Spleen (tissue), 11 donors: Measurements from ENCODE around the gene LDLRAD4. TPM values are rescaled to one million over a fixed set of nuclear protein-coding genes. Genes with fewer than 3 reads are reported as not detected.

Experiments
- DNase-seq: peaks from one replicate; pipeline ENCODE4 v3.0.0-alpha.2; 2020
- H3K27ac ChIP-seq, 8 donors: fragments of 200-600 bp; sonication (generic) in 7 of 8; 1 replicate in 4 of 8; 2 replicates in 4 of 8; pipeline versions ENCODE4 v1.5.0 to v1.8.0; 2016 to 2021; ENCODE audit warnings: inconsistent platforms in 4 of 8, mild to moderate bottlenecking in 4 of 8, moderate library complexity in 1 of 8
- H3K27me3 ChIP-seq, 7 donors: fragments of 200-600 bp; sonication (generic) in 6 of 7; replicated peaks in 1 of 7; 1 replicate in 4 of 7; 2 replicates in 3 of 7; pipeline versions ENCODE4 v1.5.0 to v1.8.0; 2016 to 2021; ENCODE audit warnings: inconsistent platforms in 3 of 7, mild to moderate bottlenecking in 1 of 7
- H3K36me3 ChIP-seq, 6 donors: fragments of 200-600 bp; sonication (generic) in 5 of 6; 1 replicate in 4 of 6; 2 replicates in 2 of 6; pipeline versions ENCODE4 v1.5.0 to v1.8.0; 2016 to 2021; ENCODE audit warnings: inconsistent platforms in 2 of 6
- H3K4me1 ChIP-seq, 6 donors: fragments of 200-600 bp; sonication (generic) in 5 of 6; 1 replicate in 3 of 6; 2 replicates in 3 of 6; pipeline versions ENCODE4 v1.5.0 to v1.8.0; 2016 to 2021; ENCODE audit warnings: inconsistent platforms in 3 of 6
- H3K4me3 ChIP-seq, 8 donors: fragments of 200-600 bp; sonication (generic) in 7 of 8; 1 replicate in 4 of 8; 2 replicates in 4 of 8; pipeline versions ENCODE4 v1.5.0 to v1.8.0; 2016 to 2021; ENCODE audit warnings: inconsistent platforms in 4 of 8, mild to moderate bottlenecking in 4 of 8, moderate library complexity in 2 of 8
- H3K9me3 ChIP-seq, 8 donors: fragments of 200-600 bp; sonication (generic) in 7 of 8; 1 replicate in 4 of 8; 2 replicates in 4 of 8; pipeline versions ENCODE4 v1.5.0 to v1.8.0; 2016 to 2021; ENCODE audit warnings: inconsistent platforms in 4 of 8
- POLR2A ChIP-seq, 3 donors: fragments of 450-650 bp; IDR thresholded peaks; one replicate each; pipeline ENCODE4 v1.5.1; 2017; ENCODE audit warnings: antibody characterized with exemption in 3 of 3, mild to moderate bottlenecking in 1 of 3
- POLR2AphosphoS5 ChIP-seq, 3 donors: sonication (generic); formaldehyde crosslinking; IDR thresholded peaks; one replicate each; pipeline ENCODE4 v1.5.1; 2017; ENCODE audit warnings: antibody characterized with exemption in 3 of 3
- WGBS, 5 donors: extraction: QIAGEN DNeasy Blood & Tissue Kit in 3 of 5; methylation state at CpG; one replicate each; pipeline versions ENCODE4 v1.1.5 to v1.1.7; 2013 to 2018; 5-methylcytosine and 5-hydroxymethylcytosine counted together
- intact Hi-C: fragments of 100-400 bp; cut with DNase I; formaldehyde crosslinking; loops from one replicate; pipeline ENCODE4 v1.15.0; 2023; ENCODE audit warnings: low total_unique reads
- polyA plus RNA-seq, 3 donors: library from polyadenylated mRNA; stranded (reverse); fragments of 200-250 nt; gene quantifications; one replicate each; pipeline ENCODE4 v1.2.1, GENCODE V29; 2013
- total RNA-seq, 7 donors: library from RNA; depleted of rRNA in 3 of 7; stranded (reverse); fragments of >200 nt in 3 of 7; fragmentation: NEBNext Ultra II Directional in 4 of 7; extraction: Animal tissue kit (Norgen Biotek cat#: 25700) in 4 of 7; gene quantifications; one replicate each; pipeline versions ENCODE4 v1.1.0 to v1.2.1, GENCODE V29; 2016 to 2021
- TF ChIP-seq, protein P1 (sequence below), 11 experiments: fragments of 200-600 bp in 7 of 11; fragments of 450-650 bp in 4 of 11; sonication (generic) in 4 of 11; IDR thresholded peaks in 8 of 11; conservative IDR thresholded peaks in 3 of 11; 1 replicate in 7 of 11; 2 replicates in 4 of 11; pipeline versions ENCODE4 v1.4.0 to v1.8.0; 2016 to 2021; ENCODE audit warnings: antibody characterized with exemption in 11 of 11, inconsistent platforms in 4 of 11, mild to moderate bottlenecking in 1 of 11
- donor health status: healthy with polysubstance abuse.
- donor health status: DM: no; HTN: no; CAD: no; lungs with moderate emphysema.
- donor health status: DM: no; HTN: no; CAD: no.
- donor health status: Bipolar disorder and iron deficiency.
- donor health status: healthy.
- donor health status: DM: no; HTN: no; CAD: no.
- donor health status: DM: yes; HTN: yes; CAD: no.

LDLRAD4 gene
- total and polyA plus RNA-seq, 10 donors: 4.5 to 80.8 (median 46.4) TPM

DNA sequence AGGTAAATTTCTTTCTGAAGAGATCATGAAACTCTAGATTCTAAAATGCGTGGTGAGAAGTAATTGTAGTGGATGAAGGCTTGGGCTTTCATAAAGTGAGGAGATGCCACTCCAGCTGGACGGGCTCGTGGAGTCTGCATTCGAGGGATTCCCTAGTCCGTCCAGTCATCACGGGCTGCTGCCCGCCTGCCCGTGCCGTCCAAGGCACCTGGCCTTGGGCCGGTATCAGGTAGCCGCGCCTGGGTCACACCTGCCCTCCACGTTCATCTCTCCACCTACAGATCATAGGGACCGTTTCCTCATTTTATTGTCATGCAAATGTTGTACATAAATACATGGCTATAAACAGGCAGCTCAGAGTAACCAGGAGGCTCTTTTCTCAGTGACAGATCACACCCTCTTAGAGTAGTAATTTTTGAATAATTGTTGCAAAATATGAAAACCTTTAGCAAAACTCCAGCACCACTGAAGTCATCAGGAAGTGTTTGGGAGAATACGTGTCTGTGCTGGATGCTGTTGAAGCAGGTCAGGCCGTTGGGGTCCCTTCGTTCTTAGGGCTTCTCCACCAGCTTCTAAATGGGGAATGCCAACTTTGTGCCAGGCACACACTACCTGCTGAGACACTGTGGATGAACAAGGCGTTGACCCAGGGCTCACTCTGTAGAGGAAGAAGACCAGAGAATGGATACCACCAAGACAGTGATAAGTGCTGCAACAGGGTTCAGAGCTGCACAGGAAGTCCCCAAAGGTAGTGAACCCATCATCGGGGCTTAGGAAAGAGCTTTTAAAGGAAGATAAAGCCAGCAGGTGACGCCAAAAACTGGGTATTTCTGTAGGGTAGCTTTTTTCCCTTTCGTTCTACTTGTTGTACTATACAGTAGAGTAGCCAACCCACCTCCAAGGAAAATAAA lies 395.3 kb downstream of the LDLRAD4 start:
- intact Hi-C loops: no loop called here
- WGBS, 5 donors: 50 to 74% (median 64%) methylated on average over 21 of the region's 21 CpGs
- Histone ChIP-seq H3K27me3 (peaks cover 0 to 11% (median 0%) of the 10 kb centered on the region in 7 donors), H3K27ac (peak overlapping the region in 5 of 8 donors; percentile 44 to 77 (median 62)), H3K36me3 (no peaks in the 10 kb centered on the region), H3K9me3 (no peaks in the 10 kb centered on the region), H3K4me3 (peak overlapping the region in 1 of 8 donors; percentile 4), H3K4me1 (peaks cover 30 to 86% (median 77%) of the 10 kb centered on the region in 6 donors)
- TF ChIP-seq POLR2A (IDR thresholded peaks at IDR 0.05) (no peak), POLR2AphosphoS5 (IDR thresholded peaks at IDR 0.05) (peak in 2 of 3 donors; percentile 39)
- peak; percentile 79 for DNase-seq

DNA sequence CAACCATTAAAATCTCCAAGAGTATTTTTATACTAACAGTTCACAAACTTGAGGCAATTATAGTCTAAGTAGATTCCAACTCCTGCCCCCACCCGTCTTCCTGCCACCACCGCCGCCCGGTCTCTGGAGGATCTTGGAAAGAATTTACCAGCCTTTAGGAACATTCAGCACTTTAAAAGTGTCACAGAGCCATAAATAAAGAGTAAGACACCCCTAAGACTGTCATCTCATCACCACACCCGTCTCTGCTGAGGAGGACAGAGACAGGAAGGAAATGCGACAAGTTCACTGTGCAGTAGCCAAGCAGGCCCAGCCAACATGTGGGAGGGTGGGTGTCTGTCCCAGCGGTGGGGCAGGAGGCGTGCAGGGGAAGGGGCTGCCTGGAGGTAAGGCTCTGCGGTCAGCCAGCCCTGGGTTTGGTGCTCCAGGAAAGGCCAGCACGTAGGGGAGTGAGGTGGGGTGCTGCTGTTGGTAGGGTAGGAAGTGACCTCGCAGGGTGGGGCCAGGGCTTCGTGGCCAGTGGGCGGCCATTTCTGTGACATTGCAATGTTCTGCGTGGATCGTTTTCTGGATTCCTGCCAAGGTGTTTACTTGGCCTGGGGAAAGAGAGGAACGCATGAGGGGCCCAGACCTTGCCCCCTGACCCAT lies 396.2 kb downstream of the LDLRAD4 start:
- DNase-seq: peak; percentile 78
- no peaks in the 10 kb centered on the region for H3K36me3 ChIP-seq
- no peaks in the 10 kb centered on the region for H3K9me3 ChIP-seq
- TF ChIP-seq, protein P1, sequence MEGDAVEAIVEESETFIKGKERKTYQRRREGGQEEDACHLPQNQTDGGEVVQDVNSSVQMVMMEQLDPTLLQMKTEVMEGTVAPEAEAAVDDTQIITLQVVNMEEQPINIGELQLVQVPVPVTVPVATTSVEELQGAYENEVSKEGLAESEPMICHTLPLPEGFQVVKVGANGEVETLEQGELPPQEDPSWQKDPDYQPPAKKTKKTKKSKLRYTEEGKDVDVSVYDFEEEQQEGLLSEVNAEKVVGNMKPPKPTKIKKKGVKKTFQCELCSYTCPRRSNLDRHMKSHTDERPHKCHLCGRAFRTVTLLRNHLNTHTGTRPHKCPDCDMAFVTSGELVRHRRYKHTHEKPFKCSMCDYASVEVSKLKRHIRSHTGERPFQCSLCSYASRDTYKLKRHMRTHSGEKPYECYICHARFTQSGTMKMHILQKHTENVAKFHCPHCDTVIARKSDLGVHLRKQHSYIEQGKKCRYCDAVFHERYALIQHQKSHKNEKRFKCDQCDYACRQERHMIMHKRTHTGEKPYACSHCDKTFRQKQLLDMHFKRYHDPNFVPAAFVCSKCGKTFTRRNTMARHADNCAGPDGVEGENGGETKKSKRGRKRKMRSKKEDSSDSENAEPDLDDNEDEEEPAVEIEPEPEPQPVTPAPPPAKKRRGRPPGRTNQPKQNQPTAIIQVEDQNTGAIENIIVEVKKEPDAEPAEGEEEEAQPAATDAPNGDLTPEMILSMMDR (IDR thresholded peaks at IDR 0.05 in 8 of 11, conservative IDR thresholded peaks at IDR 0.05 in 3 of 11): no peak
- TF ChIP-seq POLR2AphosphoS5 (IDR thresholded peaks at IDR 0.05): peak; percentile 34 to 65 (median 44)
- H3K27ac ChIP-seq: peak overlapping the region in 5 of 8 donors; percentile 44 to 77 (median 62)
- peaks cover 0 to 11% (median 0%) of the 10 kb centered on the region in 7 donors for H3K27me3 ChIP-seq
- peaks cover 30 to 86% (median 71%) of the 10 kb centered on the region in 6 donors for H3K4me1 ChIP-seq
- no peak overlapping the region for H3K4me3 ChIP-seq
- intact Hi-C loops: no loop called here
- 19 to 23% (median 21%) methylated on average over 14 to 16 of the region's 16 CpGs for WGBS, 5 donors

DNA sequence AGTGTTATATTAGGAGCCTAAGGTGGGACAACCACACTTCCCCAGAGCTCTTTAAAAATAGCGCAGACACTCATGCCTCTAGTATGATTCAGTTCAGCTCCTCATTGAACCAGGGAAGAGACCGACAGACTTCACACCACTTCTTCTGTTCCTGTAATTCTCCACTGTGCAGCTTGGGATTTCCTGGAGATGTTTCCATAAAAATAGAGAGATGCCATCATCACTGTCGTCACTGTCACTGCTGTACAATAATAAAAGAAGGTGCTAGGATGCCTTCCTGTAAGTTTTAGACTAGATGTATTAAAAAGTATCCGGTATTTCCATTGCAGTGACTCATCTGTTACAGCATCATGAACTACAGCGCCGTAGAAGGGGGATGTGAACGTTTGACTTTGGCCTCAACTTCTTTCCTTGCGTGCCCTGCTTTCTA lies 396.9 kb downstream of the LDLRAD4 start:
- Histone ChIP-seq H3K36me3 (no peaks in the 10 kb centered on the region), H3K9me3 (no peaks in the 10 kb centered on the region), H3K27ac (peak overlapping the region in 4 of 8 donors; percentile 51 to 77 (median 65)), H3K4me1 (peaks cover 30 to 80% (median 65%) of the 10 kb centered on the region in 6 donors), H3K4me3 (no peak overlapping the region), H3K27me3 (peaks cover 0 to 11% (median 0%) of the 10 kb centered on the region in 7 donors)
- TF ChIP-seq, protein P1 (IDR thresholded peaks at IDR 0.05 in 8 of 11, conservative IDR thresholded peaks at IDR 0.05 in 3 of 11): no peak
- TF ChIP-seq POLR2AphosphoS5 (IDR thresholded peaks at IDR 0.05): no peak
- no peak for TF ChIP-seq POLR2A (IDR thresholded peaks at IDR 0.05)
- no peak for DNase-seq
- WGBS, 5 donors: 56 to 65% (median 59%) methylated on average over 8 of the region's 8 CpGs
- intact Hi-C loops: no loop called here

DNA sequence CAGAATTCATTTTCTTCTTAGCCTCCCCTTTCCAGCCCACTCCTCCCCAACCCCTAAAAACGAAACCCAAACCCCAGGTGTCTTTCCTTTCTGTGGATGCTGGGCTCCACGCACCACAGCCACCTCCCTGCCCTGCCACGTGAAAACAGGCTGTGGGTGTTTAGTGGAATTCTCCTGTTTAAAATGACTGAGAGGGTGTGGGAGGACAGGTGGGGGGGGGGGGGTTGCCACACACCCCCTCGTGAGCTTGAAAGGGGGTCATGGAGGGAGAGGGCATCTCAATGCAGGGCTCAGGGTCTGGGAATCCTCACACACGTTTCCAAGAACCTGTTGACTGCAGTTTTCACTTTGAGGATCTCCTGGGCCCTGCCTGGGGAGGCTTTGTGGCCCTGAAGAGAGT lies 397.5 kb downstream of the LDLRAD4 start:
- H3K9me3 ChIP-seq: no peaks in the 10 kb centered on the region
- peaks cover 0 to 3% (median 0%) of the 10 kb centered on the region in 6 donors for H3K36me3 ChIP-seq
- peak overlapping the region in 2 of 8 donors; percentile 9 to 68 for H3K27ac ChIP-seq
- peaks cover 0 to 9% (median 0%) of the 10 kb centered on the region in 7 donors for H3K27me3 ChIP-seq
- intact Hi-C loops: no loop called here
- no peak overlapping the region for H3K4me3 ChIP-seq
- H3K4me1 ChIP-seq: peaks cover 30 to 74% (median 59%) of the 10 kb centered on the region in 6 donors
- 51 to 69% (median 57%) methylated on average over 5 of the region's 5 CpGs for WGBS, 5 donors
- DNase-seq: no peak
- no peak for TF ChIP-seq POLR2A (IDR thresholded peaks at IDR 0.05)
- TF ChIP-seq, protein P1 (IDR thresholded peaks at IDR 0.05 in 8 of 11, conservative IDR thresholded peaks at IDR 0.05 in 3 of 11): no peak
- TF ChIP-seq POLR2AphosphoS5 (IDR thresholded peaks at IDR 0.05): no peak
